Camera-type eye (tissue), 1 donor: ENCODE data around the gene PANK3. TPM values are rescaled to one million over a fixed set of nuclear protein-coding genes. Genes with fewer than 3 reads are reported as not detected.

Source experiments
- total RNA-seq: library from RNA; depleted of rRNA; stranded (reverse); fragments of >200 nt; gene quantifications from one replicate; pipeline ENCODE4 v1.2.3, GENCODE V29; 2014

Gene PANK3
- 95.7 TPM for total RNA-seq

DNA sequence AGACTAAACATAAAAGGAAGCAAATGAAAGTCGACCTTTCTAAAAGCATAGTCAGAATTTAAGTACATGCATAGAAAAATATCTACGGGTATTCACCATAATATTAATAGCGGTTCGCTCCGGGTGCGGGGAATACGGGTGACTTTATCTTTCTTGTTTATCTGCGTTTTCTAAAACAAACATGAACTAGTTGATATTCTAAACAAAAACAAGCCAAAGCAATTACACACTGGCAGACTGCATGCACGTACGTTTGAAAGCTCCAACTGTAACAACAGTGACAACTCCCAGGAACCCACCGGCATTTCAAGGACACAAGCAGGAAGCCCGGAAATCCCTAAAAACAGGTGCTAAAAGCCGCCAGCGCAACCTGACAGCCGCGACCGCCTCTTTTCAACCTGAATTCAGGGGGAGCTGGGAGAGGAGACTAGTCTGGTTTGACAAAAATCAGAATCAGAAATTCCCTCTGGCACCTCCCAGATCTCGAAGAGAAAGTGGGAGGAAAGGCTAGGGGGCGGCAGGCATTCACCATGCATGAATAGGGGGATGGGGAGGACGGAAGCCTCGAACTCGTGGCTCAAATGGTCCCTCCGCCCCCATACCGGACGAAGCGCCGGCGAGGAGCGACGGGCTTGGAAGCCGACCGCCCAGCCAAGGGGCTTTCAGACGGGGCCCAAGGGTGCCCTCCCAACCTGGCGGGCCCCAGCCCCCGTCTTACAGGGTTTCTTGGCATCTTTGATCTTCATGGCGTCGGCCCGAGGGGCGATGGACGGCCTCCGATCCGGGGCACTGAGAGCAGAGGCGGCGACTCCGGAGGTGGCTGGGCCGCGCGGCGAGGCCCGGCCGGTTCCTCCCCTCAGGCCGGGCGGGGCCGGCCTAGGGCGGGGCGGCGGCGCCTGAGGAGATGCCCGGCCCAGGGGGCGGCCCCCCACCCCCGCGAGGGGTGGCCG, at the start of gene PANK3:
TSS of gene PANK3 (minus strand) at position 831 of the 950 bp plus-strand sequence. CDS start at position 746, 85 bp downstream.

DNA sequence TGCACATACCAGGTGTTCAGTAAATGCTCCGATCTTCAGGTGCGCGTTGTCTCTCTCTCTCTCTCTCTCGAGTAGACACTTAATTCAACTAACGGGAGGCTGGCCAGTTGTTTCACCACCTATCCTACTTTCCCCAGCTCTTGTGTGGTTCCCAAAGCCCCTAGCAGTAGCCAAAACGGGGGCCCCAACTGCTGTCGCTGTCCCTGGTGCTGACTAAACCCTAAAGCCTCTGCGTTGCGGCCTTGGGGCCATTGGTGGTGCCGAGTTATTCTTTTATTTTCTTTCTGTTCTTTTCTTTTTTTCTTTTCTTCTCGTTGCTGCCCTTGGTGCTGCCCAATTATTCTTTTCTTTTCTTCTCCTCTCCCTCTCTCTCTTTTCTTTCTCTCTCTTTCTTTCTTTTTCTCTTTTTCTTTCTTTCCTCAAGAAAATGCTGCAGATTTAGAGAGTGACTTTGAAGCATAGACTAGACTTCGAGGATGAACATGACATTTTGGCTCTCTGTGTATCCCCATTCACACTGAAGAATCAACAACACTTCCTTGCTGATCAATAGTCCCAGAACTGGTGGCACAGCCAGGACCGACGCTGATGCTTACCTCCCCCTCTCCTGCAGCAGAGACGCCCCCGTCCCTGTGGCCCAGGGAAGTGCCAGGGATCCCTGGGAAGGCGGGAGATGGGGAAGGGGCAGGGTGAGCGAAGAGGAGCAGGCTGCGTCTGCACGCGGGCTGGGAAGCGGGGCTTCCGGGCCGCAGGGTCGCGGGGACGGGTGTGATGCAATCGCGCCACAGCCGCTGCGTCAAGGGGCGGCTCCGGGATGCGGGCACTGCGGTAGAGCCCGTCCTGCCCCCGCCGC, 50.4 kb downstream of the PANK3 start, which contains the start of gene FBLL1:
TSS of gene FBLL1 (plus strand) at position 785 of the 853 bp plus-strand sequence. CDS start 200 bp downstream, outside the sequence.

Other genes starting within 250 kb of the PANK3 start
- 159 TPM for gene RARS1, start 92.9 kb downstream of the PANK3 start, total RNA-seq
- 15.7 TPM for gene FBLL1, start 50.1 kb downstream of the PANK3 start, total RNA-seq